SU-DHL-6 (cell line): ENCODE data around the gene FAM124B.

Experiments used
- CTCF ChIP-seq: fragments of 200-600 bp; sonication (generic); IDR thresholded peaks from one replicate; pipeline ENCODE4 v1.5.1; 2017; ENCODE audit warnings: antibody characterized with exemption, mild to moderate bottlenecking, low read length, moderate library complexity; ENCODE audit not compliant: insufficient read depth, poor library complexity, severe bottlenecking
- EZH2phosphoT487 ChIP-seq: fragments of 200-600 bp; sonication (generic), shearing (Covaris generic); conservative IDR thresholded peaks from 2 replicates; pipeline ENCODE4 v1.6.1; 2018; ENCODE audit warnings: mild to moderate bottlenecking, antibody characterized with exemption, low read length, moderate library complexity, mixed read lengths

- no peak for TF ChIP-seq EZH2phosphoT487
- TF ChIP-seq CTCF = no peak
These were observed 4.0 kb upstream of the FAM124B start for GRCh38 chr2:224405841-224406370.
